ENCODE data around the gene SLC6A19. TPM values are rescaled to one million over a fixed set of nuclear protein-coding genes. Genes with fewer than 3 reads are reported as not detected.

SLC6A19 gene
- total RNA-seq, 1 experiment from 2014 or later: 0.29 TPM

DNA sequence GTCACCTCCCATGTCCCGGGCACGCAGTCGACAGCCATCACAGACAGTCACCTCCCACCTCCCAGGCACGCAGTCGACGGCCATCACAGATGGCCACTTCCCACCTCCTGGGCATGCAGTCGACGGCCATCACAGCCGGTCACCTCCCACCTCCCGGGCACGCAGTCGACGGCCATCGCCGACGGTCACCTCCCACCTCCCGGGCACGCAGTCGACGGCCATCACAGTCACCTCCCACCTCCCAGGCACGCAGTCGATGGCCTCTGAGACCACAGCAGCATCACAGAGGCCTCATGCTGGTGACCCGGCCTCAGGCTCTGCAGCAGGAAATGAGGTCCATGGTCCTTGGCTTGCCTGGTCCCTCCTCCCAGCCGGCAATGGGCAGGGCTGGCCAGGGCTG, 5.5 kb upstream of the SLC6A19 start:
- Histone ChIP-seq H3K27me3 (replicated peaks; ENCODE audit: control insufficient read depth, insufficient read depth, low read length) (no peaks in the 10 kb centered on the region; the same call in 1 of the 2 replicates), H3K9me3 (no peaks in the 10 kb centered on the region), H3K4me1 (peaks cover 27% of the 10 kb centered on the region), H3K36me3 (ENCODE audit: control insufficient read depth, insufficient read depth, low read length) (no peaks in the 10 kb centered on the region), H3K4me3 (ENCODE audit: low read depth, low read length) (no peak overlapping the region)
- BruUV-seq (replicated peaks): no TSS peak
- Mint-ChIP-seq H3K27ac (ENCODE audit: unreplicated experiment) (no peak overlapping the region), H3K4me1 (ENCODE audit: low read depth, unreplicated experiment) (no peaks in the 10 kb centered on the region), H3K36me3 (ENCODE audit: insufficient read depth, unreplicated experiment) (no peaks in the 10 kb centered on the region), H3K9me3 (ENCODE audit: unreplicated experiment) (no peaks in the 10 kb centered on the region), H3K27me3 (ENCODE audit: insufficient read depth, unreplicated experiment) (peaks cover 2% of the 10 kb centered on the region), H3K4me3 (ENCODE audit: unreplicated experiment) (no peak overlapping the region)
- ChIA-PET CTCF (no interaction called here), POLR2A (no interaction called here)
- DNase-seq: no peak
- intact Hi-C loops (cut with micrococcal nuclease; ENCODE audit: unreplicated experiment): no loop called here
- TF ChIP-seq, protein P1, sequence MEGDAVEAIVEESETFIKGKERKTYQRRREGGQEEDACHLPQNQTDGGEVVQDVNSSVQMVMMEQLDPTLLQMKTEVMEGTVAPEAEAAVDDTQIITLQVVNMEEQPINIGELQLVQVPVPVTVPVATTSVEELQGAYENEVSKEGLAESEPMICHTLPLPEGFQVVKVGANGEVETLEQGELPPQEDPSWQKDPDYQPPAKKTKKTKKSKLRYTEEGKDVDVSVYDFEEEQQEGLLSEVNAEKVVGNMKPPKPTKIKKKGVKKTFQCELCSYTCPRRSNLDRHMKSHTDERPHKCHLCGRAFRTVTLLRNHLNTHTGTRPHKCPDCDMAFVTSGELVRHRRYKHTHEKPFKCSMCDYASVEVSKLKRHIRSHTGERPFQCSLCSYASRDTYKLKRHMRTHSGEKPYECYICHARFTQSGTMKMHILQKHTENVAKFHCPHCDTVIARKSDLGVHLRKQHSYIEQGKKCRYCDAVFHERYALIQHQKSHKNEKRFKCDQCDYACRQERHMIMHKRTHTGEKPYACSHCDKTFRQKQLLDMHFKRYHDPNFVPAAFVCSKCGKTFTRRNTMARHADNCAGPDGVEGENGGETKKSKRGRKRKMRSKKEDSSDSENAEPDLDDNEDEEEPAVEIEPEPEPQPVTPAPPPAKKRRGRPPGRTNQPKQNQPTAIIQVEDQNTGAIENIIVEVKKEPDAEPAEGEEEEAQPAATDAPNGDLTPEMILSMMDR (IDR thresholded peaks at IDR 0.05; ENCODE audit: insufficient read depth in 1 of 2, low read depth in 1 of 2, low read length in 1 of 2, severe bottlenecking in 1 of 2, unreplicated experiment in 1 of 2): no peak

DNA sequence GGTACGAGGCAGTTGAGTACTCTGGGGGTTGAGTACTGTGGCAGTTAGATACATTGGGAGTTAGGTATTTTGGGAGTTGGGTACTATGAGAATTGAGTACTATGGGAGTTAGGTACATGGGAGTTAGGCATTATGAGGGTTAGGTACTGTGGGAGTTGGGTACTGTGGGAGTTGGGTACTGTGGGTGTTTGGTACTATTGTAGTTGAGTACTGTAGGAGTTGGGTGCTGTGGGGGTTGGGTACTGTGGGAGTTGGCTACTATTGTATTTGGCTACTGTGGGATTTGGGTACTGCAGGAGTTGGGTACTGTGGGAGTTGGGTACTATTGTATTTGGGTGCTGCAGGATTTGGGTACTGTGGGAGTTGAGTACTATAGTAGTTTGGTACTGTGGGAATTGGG, 4.8 kb upstream of the SLC6A19 start:
- H3K4me1 ChIP-seq: peaks cover 34% of the 10 kb centered on the region
- H3K9me3 Mint-ChIP-seq (ENCODE audit: unreplicated experiment): no peaks in the 10 kb centered on the region
- no peak overlapping the region for H3K4me3 Mint-ChIP-seq (ENCODE audit: unreplicated experiment)
- no peaks in the 10 kb centered on the region for H3K27me3 Mint-ChIP-seq (ENCODE audit: insufficient read depth, unreplicated experiment)
- TF ChIP-seq, protein P1 (IDR thresholded peaks at IDR 0.05; ENCODE audit: insufficient read depth in 1 of 2, low read depth in 1 of 2, low read length in 1 of 2, severe bottlenecking in 1 of 2, unreplicated experiment in 1 of 2): no peak
- no peaks in the 10 kb centered on the region for H3K36me3 ChIP-seq (ENCODE audit: control insufficient read depth, insufficient read depth, low read length)
- DNase-seq: no peak
- no peaks in the 10 kb centered on the region for H3K9me3 ChIP-seq
- H3K4me3 ChIP-seq (ENCODE audit: low read depth, low read length): no peak overlapping the region
- H3K4me1 Mint-ChIP-seq (ENCODE audit: low read depth, unreplicated experiment): no peaks in the 10 kb centered on the region
- no peak overlapping the region for H3K27ac Mint-ChIP-seq (ENCODE audit: unreplicated experiment)
- ChIA-PET POLR2A (no interaction called here), CTCF (no interaction called here)
- intact Hi-C loops (cut with micrococcal nuclease; ENCODE audit: unreplicated experiment): no loop called here
- H3K27me3 ChIP-seq (replicated peaks; ENCODE audit: control insufficient read depth, insufficient read depth, low read length): no peaks in the 10 kb centered on the region; the same call in 1 of the 2 replicates
- no peaks in the 10 kb centered on the region for H3K36me3 Mint-ChIP-seq (ENCODE audit: insufficient read depth, unreplicated experiment)
- no TSS peak for BruUV-seq (replicated peaks)

DNA sequence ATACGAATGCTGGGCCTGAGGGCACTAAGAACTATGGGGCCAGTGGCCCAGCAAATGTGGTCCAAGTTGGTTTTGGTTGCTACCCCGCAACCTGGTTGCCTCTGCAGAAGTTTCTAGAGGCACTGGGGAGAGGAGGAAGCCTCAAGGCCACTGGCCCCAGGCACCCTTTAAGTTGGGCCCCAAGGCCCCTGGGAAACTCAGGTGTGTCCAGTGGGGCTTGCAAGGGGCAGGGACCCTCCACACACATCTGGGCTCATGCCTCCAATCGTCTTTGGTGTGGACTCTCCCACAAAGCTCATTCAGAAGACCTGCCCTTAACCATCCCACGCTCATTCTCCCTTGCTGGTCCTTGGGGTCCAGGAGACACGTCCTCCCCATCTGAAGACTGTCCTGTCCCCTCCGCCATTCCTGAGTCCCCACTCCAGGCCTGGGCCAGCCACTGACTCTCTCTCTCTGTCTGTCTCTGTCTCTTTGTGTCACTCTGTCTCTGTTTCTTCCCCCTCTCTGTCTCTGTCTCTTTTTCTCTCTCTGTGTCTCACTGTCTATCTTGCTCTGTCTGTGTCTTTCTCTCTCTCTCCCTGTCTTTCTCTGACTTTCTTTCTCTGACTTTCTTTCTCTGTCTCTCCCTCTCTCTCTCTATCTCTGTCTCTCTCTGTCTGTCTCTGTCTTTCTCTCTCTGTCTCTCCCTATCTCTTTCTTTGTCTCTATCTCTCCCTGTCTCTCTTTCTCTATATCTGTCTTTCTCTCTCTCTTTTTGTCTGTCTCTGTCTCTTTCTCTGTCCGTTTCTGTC, 3.3 kb upstream of the SLC6A19 start:
- CTCF ChIA-PET: no interaction called here
- intact Hi-C loops (cut with micrococcal nuclease; ENCODE audit: unreplicated experiment): no loop called here

More for the DNA sequence above, 3.3 kb upstream of the SLC6A19 start:
- H3K4me3 Mint-ChIP-seq (ENCODE audit: unreplicated experiment): no peak overlapping the region
- no peaks in the 10 kb centered on the region for H3K9me3 ChIP-seq
- POLR2A ChIA-PET: interaction anchor here (0.5 kb wide), 1 partner anchor 79 kb away, joined by 5 read pairs; no protein-coding TSS in a partner anchor
- H3K36me3 Mint-ChIP-seq (ENCODE audit: insufficient read depth, unreplicated experiment): no peaks in the 10 kb centered on the region
- H3K27me3 Mint-ChIP-seq (ENCODE audit: insufficient read depth, unreplicated experiment): no peaks in the 10 kb centered on the region
- H3K27me3 ChIP-seq (replicated peaks; ENCODE audit: control insufficient read depth, insufficient read depth, low read length): no peaks in the 10 kb centered on the region
- no peaks in the 10 kb centered on the region for H3K4me1 Mint-ChIP-seq (ENCODE audit: low read depth, unreplicated experiment)
- no peak overlapping the region for H3K27ac Mint-ChIP-seq (ENCODE audit: unreplicated experiment)
- peaks cover 48% of the 10 kb centered on the region for H3K4me1 ChIP-seq
- no TSS peak for BruUV-seq (replicated peaks)
- DNase-seq: no peak
- TF ChIP-seq, protein P1 (IDR thresholded peaks at IDR 0.05; ENCODE audit: insufficient read depth in 1 of 2, low read depth in 1 of 2, low read length in 1 of 2, severe bottlenecking in 1 of 2, unreplicated experiment in 1 of 2): no peak
- H3K4me3 ChIP-seq (ENCODE audit: low read depth, low read length): no peak overlapping the region
- no peaks in the 10 kb centered on the region for H3K9me3 Mint-ChIP-seq (ENCODE audit: unreplicated experiment)
- no peaks in the 10 kb centered on the region for H3K36me3 ChIP-seq (ENCODE audit: control insufficient read depth, insufficient read depth, low read length)

Data from Caco-2 (cell line).